Cardiac fibroblast (primary cell): ENCODE data around the gene PCLO.

Experiments used
- DNase-seq, 2 donors: peaks; one replicate each; pipeline versions ENCODE4 v3.0.0 to v3.0.0-alpha.2; 2010; ENCODE audit warnings: low read depth in 2 of 2
- H3K4me3 ChIP-seq, 2 donors: replicated peaks in 1 of 2; 1 replicate in 1 of 2; 2 replicates in 1 of 2; pipeline ENCODE4 v1.5.1; 2011; ENCODE audit warnings: low read depth in 2 of 2, low read length in 2 of 2, mild to moderate bottlenecking in 2 of 2, moderate library complexity in 1 of 2
- TF ChIP-seq, protein P1 (sequence below): IDR thresholded peaks from one replicate; pipeline ENCODE4 v1.5.1; 2011; ENCODE audit warnings: low read depth, mild to moderate bottlenecking, low read length, inconsistent platforms

The PCLO gene

GRCh38 chr7:83162402-83163256, at the start of gene PCLO:
Gene PCLO, minus strand, starts transcription at chr7:83162884. Its CDS starts 292 bp downstream, at chr7:83162592.
- peak; percentile 19 to 32 for DNase-seq
- peak within 1 kb of the TSS; percentile 52 to 53 for H3K4me3 ChIP-seq
- TF ChIP-seq, protein P1, sequence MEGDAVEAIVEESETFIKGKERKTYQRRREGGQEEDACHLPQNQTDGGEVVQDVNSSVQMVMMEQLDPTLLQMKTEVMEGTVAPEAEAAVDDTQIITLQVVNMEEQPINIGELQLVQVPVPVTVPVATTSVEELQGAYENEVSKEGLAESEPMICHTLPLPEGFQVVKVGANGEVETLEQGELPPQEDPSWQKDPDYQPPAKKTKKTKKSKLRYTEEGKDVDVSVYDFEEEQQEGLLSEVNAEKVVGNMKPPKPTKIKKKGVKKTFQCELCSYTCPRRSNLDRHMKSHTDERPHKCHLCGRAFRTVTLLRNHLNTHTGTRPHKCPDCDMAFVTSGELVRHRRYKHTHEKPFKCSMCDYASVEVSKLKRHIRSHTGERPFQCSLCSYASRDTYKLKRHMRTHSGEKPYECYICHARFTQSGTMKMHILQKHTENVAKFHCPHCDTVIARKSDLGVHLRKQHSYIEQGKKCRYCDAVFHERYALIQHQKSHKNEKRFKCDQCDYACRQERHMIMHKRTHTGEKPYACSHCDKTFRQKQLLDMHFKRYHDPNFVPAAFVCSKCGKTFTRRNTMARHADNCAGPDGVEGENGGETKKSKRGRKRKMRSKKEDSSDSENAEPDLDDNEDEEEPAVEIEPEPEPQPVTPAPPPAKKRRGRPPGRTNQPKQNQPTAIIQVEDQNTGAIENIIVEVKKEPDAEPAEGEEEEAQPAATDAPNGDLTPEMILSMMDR: no peak

GRCh38 chr7:83211685-83212084, 49.0 kb upstream of the PCLO start:
- H3K4me3 ChIP-seq: no peak overlapping the region
- TF ChIP-seq, protein P1: no peak
- DNase-seq: no peak

DNA sequence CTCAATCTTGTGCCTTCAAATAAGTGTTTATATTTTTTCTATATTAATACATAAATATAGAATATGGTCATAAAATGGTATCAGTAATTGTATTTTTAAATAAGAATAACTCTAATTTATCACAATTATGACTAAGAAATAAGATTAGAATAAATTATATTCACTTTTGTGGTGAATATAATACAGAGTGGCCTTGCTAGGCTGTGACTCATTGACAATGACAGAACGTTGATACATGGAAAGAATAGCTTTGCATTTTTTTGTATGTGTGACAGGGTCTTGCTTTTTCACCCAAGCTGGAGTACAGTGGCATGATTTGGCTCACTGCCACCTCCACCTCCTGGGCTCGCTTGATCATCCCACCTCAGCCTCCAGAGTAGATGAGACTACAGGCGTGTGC, 47.8 kb upstream of the PCLO start:
- TF ChIP-seq, protein P1: no peak
- H3K4me3 ChIP-seq: no peak overlapping the region
- DNase-seq: no peak

DNA sequence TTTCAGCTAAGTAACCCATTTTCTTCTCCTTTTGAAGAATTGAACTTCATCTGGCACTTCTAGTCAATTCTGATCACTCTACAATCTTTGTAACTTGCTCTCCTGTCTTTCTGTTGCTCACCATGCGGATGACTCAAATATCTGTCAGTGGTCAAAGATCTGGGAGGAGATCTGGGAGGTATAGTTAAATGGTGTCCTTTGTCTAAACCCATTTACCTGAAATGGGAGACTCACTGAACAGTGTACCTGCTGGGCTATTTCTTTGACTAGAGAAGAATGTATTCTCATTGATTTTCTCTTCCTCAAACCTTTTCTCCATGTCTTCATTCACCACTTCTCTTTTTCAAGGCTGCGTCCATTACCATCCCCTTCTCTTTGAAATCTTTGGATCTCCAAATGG, 42.0 kb upstream of the PCLO start:
- TF ChIP-seq, protein P1: no peak
- no peak overlapping the region for H3K4me3 ChIP-seq

GRCh38 chr7:83201355-83201754, 38.7 kb upstream of the PCLO start:
- TF ChIP-seq, protein P1: no peak
- no peak overlapping the region for H3K4me3 ChIP-seq
- DNase-seq: no peak

More for the DNA sequence above, 42.0 kb upstream of the PCLO start:
- DNase-seq: no peak

DNA sequence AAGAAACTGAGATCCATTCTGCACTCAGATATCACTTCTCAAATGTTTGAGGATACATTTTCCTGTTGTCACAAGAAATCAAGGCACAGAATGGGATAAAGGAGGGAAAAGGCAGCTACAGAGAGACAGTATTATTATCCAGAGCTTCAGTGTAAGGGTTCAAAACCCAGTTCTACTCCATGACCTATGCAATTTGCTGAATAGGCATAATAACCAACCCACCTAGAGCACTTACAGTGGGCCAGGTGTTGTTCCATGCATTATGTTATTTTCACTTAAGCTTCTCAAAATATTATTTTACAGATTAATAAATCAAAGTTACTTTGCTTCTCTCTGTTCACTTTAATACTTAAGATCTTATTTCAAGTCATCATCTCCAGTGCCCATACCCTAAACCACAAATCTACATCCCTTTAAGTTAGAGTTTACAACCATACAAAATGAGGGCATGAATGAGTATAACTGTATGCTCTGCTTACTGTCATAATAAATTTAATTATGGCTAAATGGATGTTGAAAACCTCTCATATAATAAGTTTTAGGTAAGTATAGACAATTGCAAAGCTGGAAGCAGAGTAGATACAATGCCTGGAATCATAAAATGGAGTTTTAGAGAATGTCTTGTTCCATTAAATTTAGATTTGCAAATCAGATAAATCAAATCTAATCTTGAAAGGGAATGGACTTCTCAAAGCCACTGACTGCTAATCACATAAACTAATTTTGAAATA, 28.1 kb upstream of the PCLO start:
- no peak for DNase-seq
- TF ChIP-seq, protein P1: no peak
- H3K4me3 ChIP-seq: no peak overlapping the region
